DMS53 (cell line): Measurements from ENCODE around the gene WFDC10B.
"Not testable (repeated sequence)": the region's sequence is repeated elsewhere in the genome, so short reads cannot be mapped to it uniquely, and the experiment has no call there.

Source experiments
- DNase-seq: peaks from one replicate; lab custom pipeline; 2025; lab: John Stamatoyannopoulos, UW

WFDC10B gene

DNA sequence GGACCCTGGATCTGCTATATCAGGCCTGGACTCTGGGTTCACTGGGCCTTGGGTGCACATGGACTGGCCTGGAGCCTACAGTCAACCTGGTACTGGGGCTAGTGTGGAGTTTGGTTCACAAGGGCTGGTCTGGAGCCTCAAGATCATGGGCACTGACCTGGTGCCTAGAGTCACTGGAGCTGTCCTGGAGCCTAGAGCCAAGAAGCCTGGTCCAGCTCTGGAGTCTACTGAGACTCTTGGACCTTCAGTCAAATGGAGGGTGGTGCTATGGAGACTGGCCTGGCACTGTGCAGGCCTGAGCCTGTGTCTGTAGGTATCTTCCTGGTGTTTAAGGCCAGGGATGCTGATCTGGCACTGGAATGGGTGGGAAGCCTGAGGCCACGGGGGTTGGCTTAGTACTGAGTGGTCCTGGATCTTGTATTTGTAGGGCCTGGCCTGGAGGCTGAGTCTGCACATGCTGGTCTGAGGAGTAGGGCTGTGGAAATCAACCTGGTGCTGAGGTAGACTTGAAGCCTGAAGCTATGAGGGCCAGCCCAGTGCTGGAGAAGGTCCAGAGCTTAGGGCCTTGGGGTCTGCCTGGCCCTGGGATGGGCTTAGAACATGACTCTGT, 57.3 kb downstream of the WFDC10B start:
- DNase-seq, result no peak

DNA sequence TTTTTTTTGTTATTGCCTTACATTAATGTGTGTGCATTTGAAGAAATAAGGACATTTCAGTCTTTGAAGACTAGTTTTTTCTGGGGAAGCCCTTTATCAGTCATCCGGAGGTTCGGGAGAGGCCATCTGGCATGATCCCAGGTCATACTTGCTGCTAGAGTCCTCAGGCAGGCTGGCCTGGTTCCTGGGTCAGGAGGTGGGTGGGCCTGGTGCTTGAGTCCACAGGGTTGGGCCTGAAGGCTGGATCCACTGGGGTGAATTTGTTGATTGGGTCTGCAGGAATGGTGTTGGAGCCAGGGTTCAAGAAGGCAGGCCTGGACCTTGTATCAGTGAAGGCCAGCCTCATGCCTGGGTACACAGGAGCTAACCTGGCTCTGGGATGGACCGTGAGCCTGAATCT, 57.9 kb downstream of the WFDC10B start:
- DNase-seq, result no peak

DNA sequence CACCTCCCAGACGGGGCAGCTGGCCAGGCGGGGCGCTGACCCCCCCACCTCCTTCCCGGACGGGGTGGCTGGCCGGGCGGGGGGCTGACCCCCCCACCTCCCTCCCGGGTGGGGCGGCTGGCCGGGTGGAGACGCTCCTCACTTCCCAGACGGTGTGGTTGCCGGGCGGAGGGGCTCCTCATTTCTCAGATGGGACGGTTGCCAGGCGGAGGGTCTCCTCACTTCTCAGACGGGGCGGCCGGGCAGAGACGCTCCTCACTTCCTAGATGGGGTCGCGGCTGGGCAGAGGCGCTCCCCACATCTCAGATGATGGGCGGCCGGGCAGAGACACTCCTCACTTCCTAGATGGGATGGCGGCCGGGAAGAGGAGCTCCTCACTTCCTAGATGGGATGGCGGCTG, 59.0 kb downstream of the WFDC10B start:
- not testable (repeated sequence) for DNase-seq

DNA sequence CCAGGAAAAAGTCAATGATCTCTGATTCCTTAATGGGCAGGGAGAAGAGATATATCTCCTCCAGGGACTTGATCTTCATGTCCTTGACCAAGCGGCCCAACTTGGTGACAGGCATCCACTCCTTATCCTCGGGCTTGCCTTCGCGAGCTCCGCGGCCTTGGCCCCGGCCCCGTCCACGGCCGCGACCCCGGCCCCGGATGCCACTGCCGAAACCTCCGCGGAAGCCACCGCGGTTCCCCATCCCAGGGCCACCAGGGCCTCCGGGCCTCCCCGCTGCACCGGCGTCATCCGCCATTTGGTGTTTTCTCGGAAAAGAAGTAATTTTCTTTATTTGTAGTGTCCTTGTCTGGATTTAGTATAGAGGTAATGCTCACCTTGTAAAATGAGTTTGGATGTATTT, 63.7 kb downstream of the WFDC10B start:
- not testable (repeated sequence) for DNase-seq

DNA sequence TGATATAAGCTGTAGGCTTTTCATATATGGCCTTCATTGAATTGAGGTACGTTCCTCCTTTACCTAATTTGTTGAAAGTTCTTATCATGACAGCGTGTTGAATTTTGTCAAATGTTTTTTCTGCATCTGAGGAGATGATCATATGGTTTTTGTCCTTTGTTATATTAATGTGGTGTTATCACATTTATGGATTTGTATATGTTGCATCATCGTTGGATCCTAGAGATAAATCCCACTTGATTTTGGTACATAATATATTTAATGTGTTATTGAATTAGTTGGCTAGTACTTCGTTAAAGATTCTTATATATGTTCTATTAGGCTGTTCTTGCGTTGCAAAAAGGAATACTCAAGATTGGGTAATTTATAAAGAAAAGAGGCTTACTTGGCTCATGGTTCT, 65.1 kb downstream of the WFDC10B start:
- no peak for DNase-seq

DNA sequence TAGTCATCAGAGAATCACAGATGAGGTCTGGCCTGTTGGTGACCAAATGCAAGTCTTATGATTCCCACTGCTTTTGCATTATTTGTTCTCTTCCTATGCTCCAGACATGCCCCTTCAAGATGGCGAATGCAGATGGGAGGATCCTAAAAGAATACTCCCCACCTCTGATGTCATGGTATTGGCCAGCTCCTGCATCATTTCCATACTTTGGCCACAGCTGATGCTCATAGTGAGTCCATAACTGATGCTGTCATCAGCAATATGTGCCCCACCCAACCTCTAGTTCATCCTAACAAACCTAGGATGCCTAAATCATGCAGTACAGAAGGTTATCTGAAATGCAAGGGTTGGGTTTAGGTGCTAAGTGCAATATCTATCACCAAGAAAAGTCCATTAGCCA, 68.3 kb downstream of the WFDC10B start:
- no peak for DNase-seq
